ENCODE results near the gene TFG.

- TF ChIP-seq CTCF (conservative IDR thresholded peaks at IDR 0.05; ENCODE audit: low read depth, low read length) = no peak
- TF ChIP-seq POLR2A (IDR thresholded peaks at IDR 0.05; ENCODE audit: low read depth, low read length) = no peak
- TF ChIP-seq RFX5 (IDR thresholded peaks at IDR 0.05; ENCODE audit: low read depth, low read length) = no peak
- no peak for TF ChIP-seq BHLHE40 (IDR thresholded peaks at IDR 0.05; ENCODE audit: low read depth, low read length)
These were observed 49.9 kb downstream of the TFG start for GRCh38 chr3:100759159-100759558.

All from IMR-90 (cell line).